B cell (primary cell): Measurements from ENCODE around the gene ODC1. TPM values are rescaled to one million over a fixed set of nuclear protein-coding genes. Genes with fewer than 3 reads are reported as not detected.

Source experiments
- ATAC-seq: fragments of 200-7000 bp; cut with Tn5 transposase; one replicate; pipeline ENCODE4 v1.10.0; 2021; ENCODE audit warnings: low read depth, mild to moderate bottlenecking, moderate number of reproducible peaks, moderate library complexity
- CTCF ChIA-PET: fragments of 350-600 bp; sonication (Branson Sonifier 250); formaldehyde crosslinking; loops from one replicate; lab custom pipeline; 2021; ENCODE audit warnings: antibody characterized with exemption, inconsistent platforms; lab: Charles Lee
- POLR2A ChIA-PET: fragments of 350-600 bp; sonication (Branson Sonifier 250); formaldehyde crosslinking; loops from one replicate; lab custom pipeline; 2021; ENCODE audit warnings: antibody characterized with exemption; lab: Charles Lee
- DNase-seq: peaks from one replicate; pipeline ENCODE4 v3.0.0; 2013
- H2AFZ ChIP-seq: 2 replicates; pipeline ENCODE4 v1.6.1; 2012; ENCODE audit warnings: mild to moderate bottlenecking, low read depth, low read length; ENCODE audit not compliant: insufficient read depth, poor library complexity, severe bottlenecking
- H3K27ac ChIP-seq, 2 donors: 1 replicate in 1 of 2; 2 replicates in 1 of 2; pipeline ENCODE4 v1.5.1; 2012 to 2013; ENCODE audit warnings: low read length in 2 of 2, mild to moderate bottlenecking in 2 of 2, moderate library complexity in 1 of 2
- H3K27me3 ChIP-seq, 4 experiments: fragments of 200-600 bp in 1 of 4; sonication (generic) in 1 of 4; replicated peaks in 1 of 4; 1 replicate in 2 of 4; 2 replicates in 2 of 4; pipeline versions ENCODE4 v1.6.1 to v1.7.0; 2013 to 2016; ENCODE audit warnings: low read length in 3 of 4, mild to moderate bottlenecking in 2 of 4, mixed read lengths in 1 of 4, moderate library complexity in 1 of 4; ENCODE audit not compliant: insufficient read depth in 4 of 4, control insufficient read depth in 3 of 4; ENCODE audit errors: control extremely low read depth in 1 of 4
- H3K36me3 ChIP-seq, 2 experiments: replicated peaks in 1 of 2; 1 replicate in 1 of 2; 2 replicates in 1 of 2; pipeline versions ENCODE4 v1.6.1 to v1.7.1; 2013; ENCODE audit warnings: low read length in 1 of 2; ENCODE audit not compliant: insufficient read depth in 2 of 2, control insufficient read depth in 1 of 2; ENCODE audit errors: control extremely low read depth in 1 of 2, extremely low read depth in 1 of 2
- H3K4me1 ChIP-seq, 2 donors: fragments of 200-600 bp in 1 of 2; sonication (generic) in 1 of 2; 1 replicate in 1 of 2; 2 replicates in 1 of 2; pipeline versions ENCODE4 v1.5.1 to v1.6.1; 2013 to 2017; ENCODE audit warnings: low read length in 2 of 2; ENCODE audit not compliant: control insufficient read depth in 2 of 2, insufficient read depth in 2 of 2
- H3K4me2 ChIP-seq: replicated peaks from 2 replicates; pipeline ENCODE3; 2012; ENCODE audit warnings: mild to moderate bottlenecking, low read depth, low read length; ENCODE audit not compliant: poor library complexity, severe bottlenecking
- H3K4me3 ChIP-seq, 5 experiments: fragments of 200-600 bp in 1 of 5; sonication (generic) in 1 of 5; 1 replicate in 3 of 5; 2 replicates in 2 of 5; pipeline versions ENCODE4 v1.5.1 to v1.7.0; 2011 to 2016; ENCODE audit warnings: low read length in 4 of 5, mild to moderate bottlenecking in 4 of 5, low read depth in 2 of 5, control low read depth in 1 of 5, moderate library complexity in 1 of 5; ENCODE audit not compliant: insufficient read depth in 1 of 5; ENCODE audit errors: control extremely low read depth in 1 of 5, extremely low read depth in 1 of 5
- H3K79me2 ChIP-seq: fragments of 200-600 bp; sonication (generic); one replicate; pipeline ENCODE4 v1.6.0; 2016; ENCODE audit warnings: low read length; ENCODE audit not compliant: control insufficient read depth, insufficient read depth
- H3K9ac ChIP-seq: fragments of 200-600 bp; sonication (generic); 2 replicates; pipeline ENCODE4 v1.6.1; 2017; ENCODE audit warnings: mild to moderate bottlenecking, low read length, moderate library complexity
- H3K9me3 ChIP-seq, 3 donors: one replicate each; pipeline versions ENCODE4 v1.6.1 to v1.7.1; 2013; ENCODE audit warnings: low read length in 2 of 3; ENCODE audit not compliant: control insufficient read depth in 2 of 3, insufficient read depth in 1 of 3; ENCODE audit errors: control extremely low read depth in 1 of 3
- H4K20me1 ChIP-seq: 2 replicates; pipeline ENCODE4 v1.6.0; 2012; ENCODE audit warnings: mild to moderate bottlenecking, low read length; ENCODE audit not compliant: insufficient read depth, control insufficient read depth, poor library complexity, severe bottlenecking
- H3K27ac Mint-ChIP-seq: one replicate; pipeline ENCODE4 v1.8.0; 2021; ENCODE audit warnings: mixed read lengths
- H3K27me3 Mint-ChIP-seq: one replicate; pipeline ENCODE4 v1.8.0; 2021; ENCODE audit warnings: mixed read lengths
- H3K4me1 Mint-ChIP-seq: one replicate; pipeline ENCODE4 v1.8.0; 2021; ENCODE audit warnings: mixed read lengths
- H3K4me3 Mint-ChIP-seq: one replicate; pipeline ENCODE4 v1.8.0; 2021; ENCODE audit warnings: mixed read lengths
- H3K9me3 Mint-ChIP-seq: one replicate; pipeline ENCODE4 v1.8.0; 2022; ENCODE audit warnings: mixed read lengths; ENCODE audit not compliant: insufficient read depth
- CTCF ChIP-seq: fragments of 200-600 bp; IDR thresholded peaks from one replicate; pipeline ENCODE4 v1.8.0; 2022; ENCODE audit warnings: antibody characterized with exemption, mild to moderate bottlenecking
- EZH2 ChIP-seq: IDR thresholded peaks from 2 replicates; pipeline ENCODE4 v1.6.1; 2012; ENCODE audit warnings: borderline replicate concordance, low read depth, mild to moderate bottlenecking, moderate library complexity, low read length; ENCODE audit not compliant: insufficient read depth, poor library complexity, severe bottlenecking
- WGBS: methylation state at CpG from one replicate; pipeline ENCODE4 v1.1.5; 2013; ENCODE audit warnings: missing lambda C conversion rate; ENCODE audit not compliant: insufficient coverage; 5-methylcytosine and 5-hydroxymethylcytosine counted together
- intact Hi-C: fragments of 100-400 bp; cut with micrococcal nuclease; formaldehyde crosslinking; loops from one replicate; pipeline ENCODE4 v1.10.0; 2022
- polyA plus RNA-seq: library from polyadenylated mRNA; depleted of rRNA; stranded (reverse); fragments of >200 nt; gene quantifications from 2 replicates; pipeline ENCODE4 v1.2.3, GENCODE V29; 2012
- total RNA-seq, 2 donors: library from RNA; stranded (reverse); fragments of 120-200 nt in 1 of 2; gene quantifications; 1 replicate in 1 of 2; 2 replicates in 1 of 2; pipeline versions ENCODE4 v1.2.3 to v1.2.4, GENCODE V29; 2013 to 2022

ODC1 gene
- total and polyA plus RNA-seq, 2 donors (not counting 1 experiment from before 2014, with no cell fraction given): 88.7 to 171 TPM

DNA sequence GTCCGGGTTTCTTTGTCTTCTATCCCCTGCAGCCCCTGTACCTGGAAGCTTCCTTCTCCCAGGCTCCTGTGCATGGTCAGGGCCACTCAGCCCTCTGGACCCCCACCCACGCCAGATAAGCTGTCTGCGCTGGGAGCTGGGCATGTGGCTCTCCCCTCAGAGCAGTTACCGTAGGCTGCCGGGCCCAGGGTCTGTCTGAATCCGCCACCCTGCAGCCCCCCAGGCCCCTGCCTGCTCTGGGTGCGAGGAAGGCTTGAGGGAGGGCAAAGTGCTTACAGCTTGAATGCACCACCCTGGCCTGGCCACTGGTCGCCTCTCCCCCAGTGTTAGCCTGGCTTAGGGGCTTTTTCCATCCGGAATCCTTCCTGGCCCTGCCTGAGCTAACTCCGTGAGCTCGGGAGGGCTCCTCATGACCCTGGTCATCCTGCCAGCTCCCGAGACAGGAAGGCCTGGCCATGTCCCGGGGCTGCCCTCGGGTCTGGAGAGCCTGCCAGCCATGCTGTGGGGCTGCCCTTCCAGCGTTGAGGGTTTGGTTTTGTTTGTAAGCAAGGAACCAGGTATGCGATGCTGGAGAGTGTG, 50.7 kb downstream of the ODC1 start:
- ChIA-PET POLR2A (interaction anchor here (1.4 kb wide), 1 partner anchor 11 kb away, joined by 5 read pairs; no protein-coding TSS in a partner anchor), CTCF (interaction anchor here (1.5 to 1.9 kb wide), 2 partner anchors 11 to 14 kb away, joined by 5 read pairs; no protein-coding TSS in a partner anchor)
- Histone ChIP-seq H3K4me3 (no peak overlapping the region), H3K36me3 (peaks cover 1 to 17% of the 10 kb centered on the region in 2 experiments), H3K27ac (no peak overlapping the region), H3K9ac (no peak overlapping the region), H4K20me1 (peaks cover 48% of the 10 kb centered on the region), H3K4me2 (no peak overlapping the region), H3K79me2 (peaks cover 37% of the 10 kb centered on the region), H2AFZ (no peak overlapping the region), H3K4me1 (peaks cover 28 to 48% of the 10 kb centered on the region in 2 donors), H3K9me3 (peaks cover 0 to 7% (median 0%) of the 10 kb centered on the region in 3 donors), H3K27me3 (no peaks in the 10 kb centered on the region)
- no peaks in the 10 kb centered on the region for H3K27me3 Mint-ChIP-seq
- H3K4me1 Mint-ChIP-seq: peaks cover 57% of the 10 kb centered on the region
- TF ChIP-seq CTCF (no peak), EZH2 (no peak)
- no peak overlapping the region for H3K4me3 Mint-ChIP-seq
- no peaks in the 10 kb centered on the region for H3K9me3 Mint-ChIP-seq
- H3K27ac Mint-ChIP-seq: no peak overlapping the region
- WGBS: 98% methylated on average over 16 of the region's 16 CpGs
- DNase-seq: no peak
- no peak for ATAC-seq
- intact Hi-C loops: no loop called here

DNA sequence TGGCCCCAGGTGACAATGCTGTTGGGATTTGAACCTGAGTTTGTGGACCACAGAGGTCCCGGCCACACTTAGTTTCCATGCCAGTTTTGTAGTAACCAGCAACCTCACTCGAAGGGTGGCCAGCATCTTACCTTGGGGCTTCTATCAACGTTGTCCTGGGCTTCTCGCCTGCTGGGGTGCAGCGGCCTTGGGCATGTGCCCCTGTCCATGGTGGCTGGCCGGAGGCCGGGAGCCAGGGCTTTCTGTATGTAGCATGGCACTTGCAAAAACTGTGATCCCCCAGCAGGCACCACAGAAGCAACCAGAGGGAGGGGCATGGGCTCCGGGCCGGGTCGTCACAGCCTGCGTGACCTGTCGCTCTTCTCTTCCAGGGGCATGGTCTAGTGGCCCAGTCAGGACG, 51.7 kb downstream of the ODC1 start:
- Histone ChIP-seq H3K27me3 (no peaks in the 10 kb centered on the region), H3K4me3 (no peak overlapping the region)

More for the DNA sequence above, 51.7 kb downstream of the ODC1 start:
- H3K4me3 Mint-ChIP-seq: no peak overlapping the region
- Histone ChIP-seq H4K20me1 (peaks cover 42% of the 10 kb centered on the region), H3K9me3 (peaks cover 0 to 7% (median 0%) of the 10 kb centered on the region in 3 donors), H3K79me2 (peaks cover 46% of the 10 kb centered on the region), H3K36me3 (peaks cover 1 to 17% of the 10 kb centered on the region in 2 experiments), H3K27ac (no peak overlapping the region), H3K4me1 (peaks cover 21 to 39% of the 10 kb centered on the region in 2 donors), H3K4me2 (no peak overlapping the region), H2AFZ (no peak overlapping the region), H3K9ac (no peak overlapping the region)
- no peak for DNase-seq
- peak overlapping the region; percentile 80 for H3K27ac Mint-ChIP-seq
- intact Hi-C loops: no loop called here
- 95% methylated on average over 13 of the region's 13 CpGs for WGBS
- CTCF ChIA-PET: interaction anchor here (1.5 kb wide), 1 partner anchor 12 kb away, joined by 5 read pairs; no protein-coding TSS in a partner anchor
- POLR2A ChIA-PET: interaction anchor here (1.4 kb wide), 1 partner anchor 12 kb away, joined by 5 read pairs; no protein-coding TSS in a partner anchor
- H3K9me3 Mint-ChIP-seq: no peaks in the 10 kb centered on the region
- no peaks in the 10 kb centered on the region for H3K27me3 Mint-ChIP-seq
- TF ChIP-seq CTCF (no peak), EZH2 (no peak)
- H3K4me1 Mint-ChIP-seq: peaks cover 51% of the 10 kb centered on the region
- no peak for ATAC-seq
